Measurements from ENCODE around the gene SSC5D. TPM values are rescaled to one million over a fixed set of nuclear protein-coding genes. Genes with fewer than 3 reads are reported as not detected.
A peak's percentile ranks its signal among the peaks of the same experiment; 100 is the strongest.

The SSC5D gene
- total RNA-seq, 1 donor from 2014 or later = 0.20 TPM

DNA sequence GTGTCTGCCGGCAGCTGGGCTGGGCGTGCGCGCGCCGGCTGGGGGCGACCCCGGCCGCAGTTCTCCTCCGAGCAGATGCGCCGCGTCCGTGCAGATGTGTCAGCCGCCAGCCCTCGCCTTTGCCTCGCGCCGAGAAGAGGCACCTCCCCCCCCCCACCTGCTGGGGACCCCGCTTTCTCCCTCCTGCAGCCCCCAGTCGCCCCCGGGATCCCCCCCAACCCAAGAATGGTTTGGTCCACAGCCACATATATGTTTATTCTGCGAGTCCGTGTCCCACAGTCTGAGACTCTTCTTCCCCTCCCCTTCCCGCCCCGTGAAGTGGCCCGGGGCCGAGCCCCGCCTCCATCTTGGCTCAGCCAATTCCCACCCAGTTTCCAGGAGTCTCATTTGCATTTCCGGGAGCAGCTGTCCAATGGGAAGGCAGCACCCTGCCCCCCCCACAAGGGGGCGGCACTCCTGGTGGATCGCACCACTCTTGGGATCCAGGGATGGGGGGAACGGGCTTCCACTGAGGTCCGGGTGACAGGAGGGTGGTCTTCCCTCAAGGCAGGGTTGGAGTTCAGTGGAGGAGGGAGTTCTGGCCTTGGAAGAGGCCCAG lies 35.4 kb upstream of the SSC5D start:
- Mint-ChIP-seq H3K36me3 (ENCODE audit: low read depth) (peaks cover 14% of the 10 kb centered on the region), H3K27me3 (peaks cover 11% of the 10 kb centered on the region), H3K4me3 (no peak overlapping the region), H3K27ac (no peak overlapping the region), H3K9me3 (no peaks in the 10 kb centered on the region), H3K4me1 (peaks cover 20% of the 10 kb centered on the region)
- intact Hi-C loops (cut with micrococcal nuclease) = no loop called here
- ChIA-PET CTCF (interaction anchor here (1.1 to 2.0 kb wide), 3 partner anchors 15 to 160 kb away, joined by 4 to 9 read pairs (median 6); no protein-coding TSS in a partner anchor), POLR2A (interaction anchor here (0.6 to 2.2 kb wide), 3 partner anchors 45 to 278 kb away, joined by 4 to 12 read pairs (median 7); partner anchors contain the start of gene UBE2S)
- TF ChIP-seq, protein P1, sequence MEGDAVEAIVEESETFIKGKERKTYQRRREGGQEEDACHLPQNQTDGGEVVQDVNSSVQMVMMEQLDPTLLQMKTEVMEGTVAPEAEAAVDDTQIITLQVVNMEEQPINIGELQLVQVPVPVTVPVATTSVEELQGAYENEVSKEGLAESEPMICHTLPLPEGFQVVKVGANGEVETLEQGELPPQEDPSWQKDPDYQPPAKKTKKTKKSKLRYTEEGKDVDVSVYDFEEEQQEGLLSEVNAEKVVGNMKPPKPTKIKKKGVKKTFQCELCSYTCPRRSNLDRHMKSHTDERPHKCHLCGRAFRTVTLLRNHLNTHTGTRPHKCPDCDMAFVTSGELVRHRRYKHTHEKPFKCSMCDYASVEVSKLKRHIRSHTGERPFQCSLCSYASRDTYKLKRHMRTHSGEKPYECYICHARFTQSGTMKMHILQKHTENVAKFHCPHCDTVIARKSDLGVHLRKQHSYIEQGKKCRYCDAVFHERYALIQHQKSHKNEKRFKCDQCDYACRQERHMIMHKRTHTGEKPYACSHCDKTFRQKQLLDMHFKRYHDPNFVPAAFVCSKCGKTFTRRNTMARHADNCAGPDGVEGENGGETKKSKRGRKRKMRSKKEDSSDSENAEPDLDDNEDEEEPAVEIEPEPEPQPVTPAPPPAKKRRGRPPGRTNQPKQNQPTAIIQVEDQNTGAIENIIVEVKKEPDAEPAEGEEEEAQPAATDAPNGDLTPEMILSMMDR (IDR thresholded peaks at IDR 0.05) = no peak
- no peak for DNase-seq
- ATAC-seq (ENCODE audit: low read depth) = no peak

DNA sequence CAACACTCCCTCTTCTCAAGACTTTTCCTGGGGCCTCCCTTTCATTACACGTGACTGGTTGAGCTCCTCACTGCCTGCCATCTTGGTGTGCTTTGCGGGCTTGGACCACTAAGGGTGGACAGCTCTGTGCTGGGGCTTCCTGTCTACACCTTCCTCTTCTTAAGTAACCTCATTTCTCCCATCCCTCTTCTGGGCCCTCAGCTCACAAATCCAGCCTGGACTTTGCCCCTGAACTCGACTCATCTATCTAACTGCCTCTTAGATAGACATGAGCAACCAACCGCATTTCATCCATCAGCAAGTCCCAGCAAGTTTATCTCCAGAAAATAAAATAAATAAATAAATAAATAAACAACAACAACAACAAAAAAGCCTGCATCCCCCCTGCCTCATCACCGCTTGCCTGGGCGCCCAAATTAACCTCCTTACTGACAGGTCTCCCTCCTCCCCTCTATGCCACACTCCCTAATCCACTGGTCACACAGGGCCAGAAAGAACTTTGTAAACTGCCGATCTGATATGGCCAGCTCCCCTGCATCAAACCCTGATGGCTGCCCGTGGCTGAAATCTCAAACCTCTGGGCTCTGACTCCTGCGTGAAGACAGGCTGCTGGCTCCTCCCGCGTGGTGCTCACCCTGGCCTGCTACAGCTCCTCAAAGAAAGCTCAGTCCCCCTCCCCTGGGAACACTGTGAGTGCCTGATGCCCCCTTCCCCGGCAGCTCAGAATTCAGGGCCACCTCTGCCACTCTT lies 34.5 kb upstream of the SSC5D start:
- ChIA-PET POLR2A (interaction anchor here (0.8 to 2.2 kb wide), 2 partner anchors 9 to 46 kb away, joined by 3 to 7 read pairs; partner anchors contain the start of gene UBE2S), CTCF (interaction anchor here (0.9 to 2.0 kb wide), 5 partner anchors 14 to 312 kb away, joined by 4 to 9 read pairs (median 4); no protein-coding TSS in a partner anchor)
- intact Hi-C loops (cut with micrococcal nuclease) = loop anchor here (1.0 kb wide), 1 partner anchor 312 kb away; no protein-coding TSS in a partner anchor
- Mint-ChIP-seq H3K9me3 (no peaks in the 10 kb centered on the region), H3K36me3 (ENCODE audit: low read depth) (peaks cover 14% of the 10 kb centered on the region), H3K4me3 (peak overlapping the region; percentile 17), H3K27me3 (peaks cover 11% of the 10 kb centered on the region), H3K27ac (no peak overlapping the region), H3K4me1 (peaks cover 20% of the 10 kb centered on the region)
- ATAC-seq (ENCODE audit: low read depth) (no peak), DNase-seq (no peak)
- TF ChIP-seq, protein P1 (IDR thresholded peaks at IDR 0.05) = no peak

DNA sequence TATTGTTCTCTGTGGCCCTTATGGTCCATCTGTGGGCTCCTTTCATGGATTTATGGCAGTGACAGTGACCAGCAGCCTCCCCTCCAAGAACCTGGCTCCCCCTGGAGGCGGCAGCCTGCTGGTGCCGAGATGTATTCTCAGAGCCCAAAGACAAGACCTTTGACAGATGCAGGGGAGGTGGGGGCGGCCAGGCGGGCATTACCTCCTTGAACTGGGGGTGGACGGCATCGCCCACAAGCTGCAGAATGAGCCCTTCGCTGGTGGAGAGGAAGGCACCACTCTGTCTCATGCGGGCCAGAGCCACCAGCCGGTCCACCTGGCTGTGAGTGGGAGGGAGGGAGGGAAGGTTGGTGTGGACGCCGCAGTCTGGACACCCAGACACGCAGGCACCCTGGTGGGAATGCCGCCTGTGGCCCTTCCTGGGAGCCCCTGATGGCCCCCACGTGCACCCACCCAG lies 33.4 kb upstream of the SSC5D start:
- Mint-ChIP-seq H3K9me3 (no peaks in the 10 kb centered on the region), H3K27me3 (peaks cover 11% of the 10 kb centered on the region), H3K36me3 (ENCODE audit: low read depth) (peaks cover 14% of the 10 kb centered on the region), H3K27ac (no peak overlapping the region), H3K4me1 (peaks cover 20% of the 10 kb centered on the region), H3K4me3 (no peak overlapping the region)
- ChIA-PET CTCF (no interaction called here), POLR2A (no interaction called here)
- DNase-seq (no peak), ATAC-seq (ENCODE audit: low read depth) (peak; percentile 58)
- TF ChIP-seq, protein P1 (IDR thresholded peaks at IDR 0.05) = no peak
- intact Hi-C loops (cut with micrococcal nuclease) = loop anchor here (1.0 kb wide), 1 partner anchor 314 kb away; no protein-coding TSS in a partner anchor

DNA sequence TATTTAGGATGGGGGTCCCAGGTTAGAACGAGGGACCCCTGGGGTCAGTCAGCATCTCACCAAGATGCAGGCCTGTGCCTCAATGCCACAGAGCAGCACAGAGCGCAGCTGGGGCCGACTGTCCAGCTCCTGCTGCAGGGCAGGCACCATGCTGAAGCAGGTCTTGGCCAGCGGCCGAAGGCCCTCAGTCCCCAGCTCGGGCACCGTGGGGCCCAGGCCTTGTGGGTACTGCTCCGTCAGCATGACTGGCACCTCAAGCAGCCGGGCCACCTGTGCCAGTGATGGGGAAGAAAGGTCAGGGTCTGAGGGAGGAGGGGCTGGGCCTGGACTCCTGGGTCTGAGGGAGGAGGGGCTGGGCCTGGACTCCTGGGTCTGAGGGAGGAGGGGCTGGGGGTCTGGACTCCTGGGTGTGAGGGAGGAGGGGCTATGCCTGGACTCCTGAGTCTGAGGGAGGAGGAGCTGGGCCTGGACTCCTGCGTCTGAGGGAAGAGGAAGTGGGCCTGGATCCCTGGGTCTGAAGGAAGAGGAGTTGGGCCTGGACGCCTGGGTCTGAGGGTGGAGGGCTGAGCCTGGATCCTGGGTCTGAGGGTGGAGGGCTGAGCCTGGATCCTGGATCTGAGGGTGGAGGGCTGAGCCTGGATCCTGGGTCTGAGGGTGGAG lies 32.5 kb upstream of the SSC5D start:
- peaks cover 14% of the 10 kb centered on the region for H3K36me3 Mint-ChIP-seq (ENCODE audit: low read depth)
- no peak overlapping the region for H3K27ac Mint-ChIP-seq
- H3K4me3 Mint-ChIP-seq = no peak overlapping the region
- TF ChIP-seq, protein P1 (IDR thresholded peaks at IDR 0.05) = no peak
- intact Hi-C loops (cut with micrococcal nuclease) = no loop called here
- no peaks in the 10 kb centered on the region for H3K9me3 Mint-ChIP-seq
- DNase-seq (no peak), ATAC-seq (ENCODE audit: low read depth) (no peak)
- peaks cover 29% of the 10 kb centered on the region for H3K4me1 Mint-ChIP-seq
- CTCF ChIA-PET = no interaction called here
- peaks cover 11% of the 10 kb centered on the region for H3K27me3 Mint-ChIP-seq
- POLR2A ChIA-PET = no interaction called here
